RWPE2 (cell line): ENCODE data around the gene HIBCH.

Experiments used
- ATAC-seq: fragments of 200-7000 bp; cut with Tn5 transposase; 3 replicates; pipeline ENCODE4 v1.9.1; 2021; ENCODE audit warnings: low read depth
- DNase-seq: peaks from one replicate; pipeline ENCODE4 v3.0.0-alpha.2; 2020; ENCODE audit warnings: low spot score
- H3K27ac ChIP-seq: fragments of 450-650 bp; 2 replicates; pipeline ENCODE4 v1.5.1; 2017; ENCODE audit warnings: mild to moderate bottlenecking; ENCODE audit not compliant: poor library complexity, severe bottlenecking
- H3K27me3 ChIP-seq: fragments of 250-450 bp; sonication (Bioruptor Pico); 2 replicates; pipeline ENCODE4 v1.5.1; 2021; ENCODE audit warnings: mild to moderate bottlenecking, moderate library complexity; ENCODE audit not compliant: insufficient read depth, poor library complexity, severe bottlenecking
- H3K36me3 ChIP-seq: fragments of 250-450 bp; sonication (Bioruptor Pico); 2 replicates; pipeline ENCODE4 v1.5.1; 2020; ENCODE audit warnings: low read depth, mild to moderate bottlenecking, moderate library complexity
- H3K4me1 ChIP-seq: fragments of 250-450 bp; sonication (Bioruptor Pico); 2 replicates; pipeline ENCODE4 v1.5.1; 2021; ENCODE audit warnings: mild to moderate bottlenecking, moderate library complexity; ENCODE audit not compliant: insufficient read depth, poor library complexity, severe bottlenecking
- H3K4me3 ChIP-seq: fragments of 250-450 bp; sonication (Bioruptor Pico); 2 replicates; pipeline ENCODE4 v1.5.1; 2021; ENCODE audit warnings: mild to moderate bottlenecking, moderate library complexity; ENCODE audit not compliant: severe bottlenecking
- H3K9me3 ChIP-seq: fragments of 250-450 bp; sonication (Bioruptor Pico); 2 replicates; pipeline ENCODE4 v1.5.1; 2021; ENCODE audit warnings: mild to moderate bottlenecking, moderate library complexity; ENCODE audit not compliant: severe bottlenecking
- TF ChIP-seq, protein P1 (sequence below): fragments of 450-650 bp; IDR thresholded peaks from one replicate; pipeline ENCODE4 v1.5.1; 2017; ENCODE audit warnings: mild to moderate bottlenecking, moderate library complexity; ENCODE audit not compliant: poor library complexity, severe bottlenecking

The HIBCH gene

DNA sequence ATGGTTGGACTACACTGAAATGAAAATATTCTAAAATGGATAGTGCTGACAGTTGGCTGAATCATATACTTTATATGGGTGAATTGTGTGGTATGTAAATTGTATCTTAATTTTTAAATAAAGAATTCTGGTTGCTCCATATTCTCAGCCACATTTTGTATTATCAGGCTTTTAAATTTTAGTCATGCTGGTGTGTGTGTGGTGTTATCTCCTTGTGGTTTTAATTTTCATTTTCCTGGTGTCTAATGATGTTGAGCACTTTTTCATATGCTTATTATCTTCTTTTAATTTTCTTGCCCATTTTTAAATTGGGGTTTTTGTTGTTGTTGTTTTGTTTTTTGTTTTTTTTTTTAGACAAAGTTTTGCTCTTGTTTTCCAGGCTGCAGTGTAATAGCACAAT is 3.8 kb upstream of the HIBCH start:
- peaks cover 4% of the 10 kb centered on the region for H3K4me1 ChIP-seq
- H3K27me3 ChIP-seq = no peaks in the 10 kb centered on the region
- H3K4me3 ChIP-seq = no peak overlapping the region
- TF ChIP-seq, protein P1, sequence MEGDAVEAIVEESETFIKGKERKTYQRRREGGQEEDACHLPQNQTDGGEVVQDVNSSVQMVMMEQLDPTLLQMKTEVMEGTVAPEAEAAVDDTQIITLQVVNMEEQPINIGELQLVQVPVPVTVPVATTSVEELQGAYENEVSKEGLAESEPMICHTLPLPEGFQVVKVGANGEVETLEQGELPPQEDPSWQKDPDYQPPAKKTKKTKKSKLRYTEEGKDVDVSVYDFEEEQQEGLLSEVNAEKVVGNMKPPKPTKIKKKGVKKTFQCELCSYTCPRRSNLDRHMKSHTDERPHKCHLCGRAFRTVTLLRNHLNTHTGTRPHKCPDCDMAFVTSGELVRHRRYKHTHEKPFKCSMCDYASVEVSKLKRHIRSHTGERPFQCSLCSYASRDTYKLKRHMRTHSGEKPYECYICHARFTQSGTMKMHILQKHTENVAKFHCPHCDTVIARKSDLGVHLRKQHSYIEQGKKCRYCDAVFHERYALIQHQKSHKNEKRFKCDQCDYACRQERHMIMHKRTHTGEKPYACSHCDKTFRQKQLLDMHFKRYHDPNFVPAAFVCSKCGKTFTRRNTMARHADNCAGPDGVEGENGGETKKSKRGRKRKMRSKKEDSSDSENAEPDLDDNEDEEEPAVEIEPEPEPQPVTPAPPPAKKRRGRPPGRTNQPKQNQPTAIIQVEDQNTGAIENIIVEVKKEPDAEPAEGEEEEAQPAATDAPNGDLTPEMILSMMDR = no peak
- H3K36me3 ChIP-seq = no peaks in the 10 kb centered on the region
- H3K9me3 ChIP-seq = no peaks in the 10 kb centered on the region
- no peak overlapping the region for H3K27ac ChIP-seq
- ATAC-seq (no peak), DNase-seq (no peak)

- no peak overlapping the region for H3K27ac ChIP-seq
- TF ChIP-seq, protein P1 = no peak
- no peaks in the 10 kb centered on the region for H3K9me3 ChIP-seq
- H3K4me3 ChIP-seq = no peak overlapping the region
- no peak for DNase-seq
- no peaks in the 10 kb centered on the region for H3K36me3 ChIP-seq
- peaks cover 4% of the 10 kb centered on the region for H3K4me1 ChIP-seq
- no peak for ATAC-seq
- no peaks in the 10 kb centered on the region for H3K27me3 ChIP-seq
Measured at GRCh38 chr2:190320696-190321095, 1.1 kb upstream of the HIBCH start.

DNA sequence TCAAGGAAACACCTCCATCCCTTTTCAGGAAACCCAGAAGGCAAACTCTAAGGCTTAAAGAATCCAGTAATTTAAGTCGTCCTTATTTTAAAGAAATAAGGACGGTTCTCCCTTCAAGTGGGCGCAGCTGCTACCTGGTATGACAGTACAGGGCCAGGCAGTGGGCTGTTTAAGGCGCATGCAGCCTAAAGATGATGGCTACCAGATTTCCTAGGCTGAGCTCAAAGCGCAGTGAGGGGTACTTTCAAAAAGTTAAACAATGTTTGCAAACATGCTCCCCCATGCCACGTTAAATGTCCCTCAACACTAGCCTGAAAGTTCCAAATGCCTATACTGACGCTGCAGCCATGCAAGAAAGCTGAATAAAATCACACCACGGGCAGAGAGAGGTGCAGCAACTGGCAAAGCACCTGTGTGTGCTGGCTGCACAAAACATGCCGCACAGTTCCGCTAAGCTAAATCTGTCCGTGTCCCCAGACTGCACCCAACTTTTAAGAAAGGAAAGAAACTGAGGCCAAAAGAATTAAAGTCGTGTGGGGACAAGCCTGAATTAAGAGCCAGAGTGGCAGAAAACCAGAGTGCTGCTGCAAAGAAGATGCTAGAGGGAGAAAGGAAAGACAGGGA is 583 bp downstream of the HIBCH start:
- H3K4me1 ChIP-seq = peaks cover 4% of the 10 kb centered on the region
- TF ChIP-seq, protein P1 = no peak
- no peaks in the 10 kb centered on the region for H3K9me3 ChIP-seq
- no peaks in the 10 kb centered on the region for H3K36me3 ChIP-seq
- peak overlapping the region; percentile 34 for H3K27ac ChIP-seq
- peak; percentile 18; the same call in 2 of the 3 replicates for ATAC-seq
- DNase-seq = no peak
- peak overlapping the region; percentile 44 for H3K4me3 ChIP-seq
- no peaks in the 10 kb centered on the region for H3K27me3 ChIP-seq

DNA sequence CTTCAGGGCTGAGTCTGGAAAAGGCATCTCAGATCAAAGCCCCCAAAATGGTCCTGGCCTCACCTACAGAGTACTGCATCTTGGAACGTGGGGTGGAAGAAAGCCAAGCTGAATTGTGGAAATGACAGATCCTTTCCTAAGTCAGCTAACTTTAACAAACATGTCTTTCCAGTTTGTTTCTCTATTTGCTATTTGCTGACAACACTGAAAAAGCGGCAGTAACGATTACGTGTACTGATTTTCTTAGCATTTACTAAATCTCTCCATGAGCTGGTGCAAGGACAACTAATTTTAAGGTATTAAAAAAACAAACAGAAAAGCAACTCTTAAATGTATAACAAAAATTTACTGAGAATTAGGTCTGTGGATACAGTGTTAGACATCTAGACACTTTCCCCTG is 1.1 kb downstream of the HIBCH start:
- Histone ChIP-seq H3K9me3 (no peaks in the 10 kb centered on the region), H3K36me3 (no peaks in the 10 kb centered on the region), H3K4me3 (peak overlapping the region; percentile 44), H3K27me3 (no peaks in the 10 kb centered on the region), H3K4me1 (peaks cover 4% of the 10 kb centered on the region), H3K27ac (peak overlapping the region; percentile 34)
- DNase-seq = no peak
- no peak for ATAC-seq
- TF ChIP-seq, protein P1 = no peak

DNA sequence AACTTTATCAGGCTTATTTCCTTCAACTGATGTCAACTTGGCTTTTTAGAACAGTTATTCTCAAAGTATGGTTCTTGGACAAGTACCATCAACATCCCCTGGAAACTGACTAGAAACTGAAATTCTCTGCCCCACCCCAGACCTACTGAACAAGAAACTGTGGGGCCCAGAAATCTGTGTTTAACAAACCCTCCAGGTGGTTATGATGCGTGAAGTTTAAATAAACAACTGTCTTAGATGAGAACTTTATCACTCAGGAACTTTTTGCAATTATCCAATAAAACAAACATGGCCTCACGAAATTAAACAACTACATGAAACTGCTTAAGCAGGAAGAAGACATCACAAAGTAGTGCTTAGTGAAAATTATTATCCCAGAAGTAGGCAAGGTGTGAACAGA is 4.4 kb downstream of the HIBCH start:
- ATAC-seq = no peak
- Histone ChIP-seq H3K9me3 (no peaks in the 10 kb centered on the region), H3K27ac (no peak overlapping the region), H3K4me1 (peaks cover 3% of the 10 kb centered on the region), H3K4me3 (no peak overlapping the region), H3K27me3 (no peaks in the 10 kb centered on the region), H3K36me3 (peaks cover 1% of the 10 kb centered on the region; the same call in 1 of the 2 replicates)
- no peak for DNase-seq
- TF ChIP-seq, protein P1 = no peak
